Stimulated activated CD4-positive, alpha-beta T cell treated with anti-CD3 and anti-CD28 coated beads, TNF-alpha, amount 100 ng/mL, for 48 hours (primary cell): Measurements from ENCODE around the gene PBX3.

Source experiments
- DNase-seq, 3 donors: peaks; one replicate each; pipeline ENCODE4 v3.0.0-alpha.2; 2020; ENCODE audit warnings: low read depth in 3 of 3

Gene PBX3

DNA sequence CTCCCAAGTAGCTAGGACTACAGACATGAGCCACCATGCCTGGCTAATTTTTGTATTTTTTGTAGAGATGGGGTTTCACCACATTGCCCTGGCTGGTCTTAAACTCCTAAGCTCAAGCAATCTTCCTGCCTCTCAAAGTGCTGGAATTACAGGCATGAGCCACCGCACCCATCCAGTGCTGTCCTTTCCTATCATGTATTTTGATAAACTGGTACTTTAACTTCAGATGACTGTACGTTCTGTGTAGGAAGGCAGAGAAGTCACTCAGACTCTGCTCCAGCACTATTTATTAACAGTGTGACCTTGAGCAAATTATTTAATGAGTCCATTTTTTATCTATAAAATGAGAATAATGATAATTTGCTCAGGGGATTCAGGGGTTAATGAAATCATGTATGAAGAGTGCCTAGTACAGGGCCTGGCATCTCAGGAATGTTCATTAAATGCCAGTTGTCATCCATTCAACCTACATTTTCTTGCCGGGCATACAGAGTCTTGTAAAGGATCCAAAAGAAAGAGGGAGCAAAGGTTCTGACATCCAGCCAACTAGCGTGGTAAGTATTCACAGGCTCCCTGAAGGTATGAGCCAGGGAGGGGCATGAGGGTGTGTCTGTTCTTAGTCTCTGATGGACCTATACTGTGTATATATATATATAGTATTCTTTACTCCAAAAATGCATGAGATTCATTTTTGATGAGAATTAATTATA, 201.9 kb downstream of the PBX3 start:
- no peak for DNase-seq

DNA sequence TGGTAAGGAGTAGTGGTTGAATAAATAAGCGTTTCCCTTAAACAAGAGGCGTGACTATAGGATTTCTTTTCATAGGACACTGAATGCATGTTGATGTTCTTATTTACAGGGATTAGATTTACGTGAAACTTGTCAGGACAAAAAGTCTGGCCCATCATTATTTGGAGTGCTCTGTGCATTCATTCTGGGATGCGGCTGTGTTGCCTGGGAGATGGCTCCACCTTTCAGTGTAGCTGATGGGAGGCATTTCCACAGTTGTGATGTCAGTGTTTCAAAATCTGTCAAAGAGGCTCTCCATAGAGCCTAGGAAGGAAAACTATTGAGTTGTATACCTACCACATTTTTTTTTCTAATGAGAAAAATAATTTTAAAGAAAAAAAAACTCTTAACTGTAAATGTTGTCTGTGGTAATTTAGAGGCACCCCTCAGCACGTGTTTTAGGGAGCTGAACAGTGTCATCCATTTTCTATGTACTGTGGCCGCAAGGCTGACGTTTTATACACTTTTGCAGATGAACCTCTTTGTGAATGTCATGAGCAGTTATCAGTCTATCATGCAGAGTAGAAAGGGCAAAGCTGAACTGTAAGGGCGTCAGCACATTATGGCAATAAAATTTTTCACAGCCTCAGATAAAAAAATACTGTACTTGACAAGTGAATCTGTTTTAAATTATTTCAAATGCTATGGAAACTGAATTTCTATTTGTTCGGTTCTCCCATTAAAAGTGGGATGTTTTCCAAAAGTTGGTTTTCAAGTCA, 202.7 kb downstream of the PBX3 start:
- no peak for DNase-seq

GRCh38 chr9:125950880-125951471, 203.8 kb downstream of the PBX3 start:
- DNase-seq: no peak

- no peak for DNase-seq
Measured at GRCh38 chr9:125953314-125954019, 206.3 kb downstream of the PBX3 start.

DNA sequence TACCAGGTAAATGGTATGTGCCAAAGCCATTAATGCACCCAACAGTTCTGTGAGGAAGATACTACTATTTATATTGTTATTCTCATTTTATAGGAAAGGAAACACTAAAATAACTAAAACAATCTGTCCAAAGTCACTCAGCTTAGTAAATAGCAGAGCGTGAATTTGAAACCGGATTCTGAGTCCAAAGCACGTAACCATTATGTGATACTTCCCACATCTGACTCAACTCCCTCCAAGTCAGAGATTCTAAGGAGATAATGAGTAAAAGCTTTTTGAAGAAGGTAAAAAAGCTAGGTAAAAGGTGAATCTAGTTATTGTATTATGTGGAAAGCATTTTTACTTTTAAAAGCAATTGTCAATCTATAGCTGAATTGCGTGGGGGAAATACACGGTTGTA, 208.9 kb downstream of the PBX3 start:
- no peak for DNase-seq

DNA sequence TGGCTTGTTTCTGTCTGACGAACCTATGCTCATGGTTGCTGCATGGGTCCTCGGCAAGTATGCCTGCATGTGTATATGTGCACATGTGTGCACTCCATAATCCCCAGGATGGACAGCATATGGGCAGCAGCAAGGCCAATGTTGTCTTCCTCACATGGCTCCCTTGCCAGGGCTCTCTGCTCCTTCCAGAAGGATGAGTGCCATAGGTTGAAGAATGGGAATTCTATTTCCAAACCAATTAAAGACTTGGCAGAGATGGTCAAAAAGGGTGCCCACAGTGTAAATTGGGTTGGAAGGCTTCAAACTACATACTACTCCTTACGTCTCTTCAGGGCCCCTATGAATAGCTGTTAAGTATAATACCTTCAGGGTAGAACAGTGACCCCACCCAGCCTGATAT, 212.1 kb downstream of the PBX3 start:
- no peak for DNase-seq

DNA sequence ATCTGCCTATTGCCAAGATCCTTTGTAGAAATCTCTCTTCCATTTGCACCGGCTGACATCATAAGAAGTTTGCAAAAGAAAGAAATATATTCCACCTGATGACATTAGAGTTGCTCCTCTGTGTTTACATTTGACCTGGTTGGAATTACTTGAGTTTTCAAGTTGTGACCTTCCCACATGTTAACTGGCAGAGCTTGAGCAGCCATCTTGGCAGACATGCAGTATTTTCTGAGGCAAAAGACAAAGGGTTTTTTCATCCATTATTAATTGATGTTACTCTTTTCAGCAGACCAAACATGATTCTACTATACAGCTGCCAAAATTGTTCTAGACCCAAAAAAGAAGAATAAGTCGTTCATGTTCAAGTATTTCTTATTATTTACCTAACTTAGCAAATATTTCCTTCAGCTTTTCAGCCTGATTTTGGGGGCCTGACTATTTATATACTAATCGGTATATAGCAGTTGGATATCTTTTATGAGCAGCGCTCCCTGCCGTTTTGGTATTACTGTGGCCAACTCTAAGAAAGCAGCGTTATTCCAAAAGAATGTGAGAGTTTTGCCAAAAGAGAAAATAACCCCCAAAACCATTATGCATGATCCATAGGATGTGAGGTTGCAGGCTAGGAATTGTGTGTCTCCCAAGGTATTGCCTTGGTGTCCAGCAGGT, 212.9 kb downstream of the PBX3 start:
- no peak for DNase-seq

DNA sequence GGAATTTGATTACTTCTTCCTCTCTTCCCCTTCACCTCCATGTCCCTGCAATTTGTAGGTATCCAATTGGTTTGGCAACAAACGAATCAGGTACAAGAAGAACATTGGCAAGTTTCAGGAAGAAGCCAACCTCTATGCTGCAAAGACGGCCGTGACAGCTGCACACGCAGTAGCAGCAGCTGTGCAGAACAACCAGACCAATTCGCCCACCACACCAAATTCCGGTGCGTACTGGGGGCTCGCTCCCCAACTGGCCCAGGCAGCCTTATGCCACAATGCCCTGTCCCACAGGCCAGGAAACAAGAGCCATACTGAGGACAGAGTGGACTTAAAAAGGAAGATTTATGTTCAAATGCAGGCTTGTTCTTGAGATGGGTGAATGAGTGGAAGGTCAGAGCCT, 213.5 kb downstream of the PBX3 start:
- no peak for DNase-seq

- DNase-seq: no peak
Measured at GRCh38 chr9:125961072-125961471, 213.9 kb downstream of the PBX3 start.

- DNase-seq: no peak
Measured at GRCh38 chr9:125963932-125964331, 216.8 kb downstream of the PBX3 start.

- DNase-seq: no peak
Measured at GRCh38 chr9:125964702-125965225, 217.6 kb downstream of the PBX3 start.

DNA sequence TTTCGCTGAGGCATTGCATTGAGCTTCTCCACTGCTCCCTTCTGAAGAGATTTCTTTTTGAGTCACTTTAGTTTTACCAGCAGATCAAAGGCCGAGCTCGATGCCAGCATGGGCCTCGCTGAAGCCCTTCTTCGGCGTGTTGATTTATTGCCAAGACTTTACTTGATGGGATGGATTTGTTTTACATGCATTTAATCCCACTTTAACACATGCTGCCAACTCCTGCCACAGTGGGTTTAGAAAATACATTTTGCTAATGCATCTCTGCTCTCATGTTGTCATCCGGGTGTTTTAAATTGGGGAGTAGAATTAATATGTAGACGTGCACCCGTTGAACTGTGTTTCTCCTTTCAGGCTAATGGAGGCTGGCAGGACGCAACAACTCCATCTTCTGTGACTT, 218.3 kb downstream of the PBX3 start:
- no peak for DNase-seq

DNA sequence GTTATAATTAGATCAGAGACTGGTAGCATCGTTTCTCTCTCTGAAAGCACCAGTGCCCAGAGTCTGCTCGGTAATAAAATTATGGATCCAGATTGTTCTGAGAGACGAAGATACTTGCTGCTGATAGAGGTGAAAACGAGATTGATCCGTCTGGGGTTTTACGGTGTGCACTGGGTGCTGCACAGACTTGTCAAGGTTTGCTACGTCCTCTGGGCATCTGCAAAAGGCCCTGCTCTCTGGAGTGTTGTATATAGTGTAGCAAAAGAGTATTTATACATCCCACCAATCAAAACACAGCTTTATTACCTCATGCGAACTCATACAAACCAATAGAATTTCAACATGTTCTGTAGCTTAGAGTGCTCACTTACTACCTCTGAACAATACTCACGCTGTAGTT, 219.3 kb downstream of the PBX3 start:
- no peak for DNase-seq

DNA sequence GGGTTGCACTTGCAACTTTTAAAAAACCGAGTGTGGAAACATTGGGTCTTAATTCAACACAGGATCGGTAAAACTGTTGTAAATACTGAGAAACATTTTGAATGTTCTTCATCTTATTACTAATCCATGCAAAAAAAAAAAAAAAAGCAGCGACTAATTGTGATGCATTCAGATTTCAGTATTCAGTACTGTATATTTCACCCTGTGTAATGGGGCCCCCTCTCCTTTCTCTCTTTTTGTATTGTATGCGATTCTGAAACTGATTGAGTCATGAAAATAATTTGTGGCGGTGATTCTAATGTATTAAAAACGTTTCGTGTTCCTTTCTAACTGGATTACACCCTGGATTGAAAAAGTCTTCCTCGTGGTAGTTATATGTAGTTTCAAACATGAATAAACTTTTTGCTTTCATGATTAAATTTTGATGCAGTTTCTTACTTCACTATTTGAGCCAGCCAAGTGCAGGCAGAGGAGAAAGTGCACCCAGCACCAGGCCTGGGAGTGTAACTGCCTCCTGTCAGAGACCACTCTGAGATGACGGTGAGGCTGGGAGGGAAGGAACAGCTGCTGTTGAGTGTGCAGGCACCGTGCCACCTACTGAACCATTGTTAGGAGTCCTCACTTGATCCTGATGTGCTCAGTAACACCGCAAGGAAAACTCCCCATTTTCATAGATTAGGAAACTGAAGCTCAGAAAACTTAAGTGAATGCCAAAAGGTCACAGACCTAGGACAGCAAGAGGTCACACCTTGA, 220.0 kb downstream of the PBX3 start:
- no peak for DNase-seq

DNA sequence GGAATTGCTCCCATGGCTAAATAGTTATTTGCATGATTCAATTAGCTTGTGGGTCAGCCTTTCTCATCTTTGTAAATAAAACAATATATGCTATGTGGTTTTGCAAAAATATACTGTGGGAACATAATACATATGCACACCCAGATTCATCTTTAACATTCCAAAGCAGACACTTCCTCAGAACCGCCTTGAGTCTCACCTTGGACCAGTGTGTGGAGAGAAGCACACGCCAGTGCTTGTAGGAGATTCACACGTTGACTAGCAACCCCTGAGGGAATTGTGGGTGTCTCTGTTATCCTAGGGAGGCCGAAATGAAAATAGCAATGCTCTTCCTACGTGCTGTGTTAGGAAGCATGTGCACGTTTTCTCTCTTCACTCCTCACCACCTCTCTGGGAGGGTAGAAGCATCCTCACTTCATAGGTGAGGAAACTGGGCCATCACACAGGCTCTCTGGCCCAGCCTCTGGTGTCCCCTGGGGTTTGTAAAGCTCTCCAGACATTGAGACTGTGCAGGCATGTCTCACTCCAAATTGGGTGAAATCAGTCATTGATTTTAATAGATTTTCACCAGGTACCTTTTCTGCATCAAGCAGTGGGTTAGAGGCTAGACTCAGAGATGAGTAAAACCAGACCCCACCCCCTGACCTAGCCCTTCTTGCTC, 221.7 kb downstream of the PBX3 start:
- no peak for DNase-seq

- no peak for DNase-seq
Measured at GRCh38 chr9:125969462-125969861, 222.3 kb downstream of the PBX3 start.

DNA sequence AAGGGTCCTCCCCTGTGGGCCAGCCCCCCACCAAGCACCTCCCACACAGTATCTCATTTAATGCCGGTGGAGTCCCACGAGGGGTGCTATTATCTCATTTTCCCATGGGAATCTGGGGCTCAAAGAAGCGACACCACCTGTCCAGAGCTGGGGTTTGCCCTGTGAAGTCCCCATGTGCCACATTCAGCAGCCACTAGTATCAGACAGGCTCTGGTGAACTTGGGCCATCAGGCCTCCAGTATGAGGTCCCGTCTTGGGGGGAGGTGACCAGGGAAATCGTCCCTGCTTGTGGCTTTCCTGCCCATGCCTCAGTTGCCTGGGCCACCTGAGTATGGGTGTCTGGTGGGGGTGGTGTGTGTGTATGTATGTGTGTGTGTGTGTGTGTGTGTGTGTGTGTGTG, 222.7 kb downstream of the PBX3 start:
- DNase-seq: no peak

- no peak for DNase-seq
Measured at GRCh38 chr9:125970340-125970739, 223.2 kb downstream of the PBX3 start.

DNA sequence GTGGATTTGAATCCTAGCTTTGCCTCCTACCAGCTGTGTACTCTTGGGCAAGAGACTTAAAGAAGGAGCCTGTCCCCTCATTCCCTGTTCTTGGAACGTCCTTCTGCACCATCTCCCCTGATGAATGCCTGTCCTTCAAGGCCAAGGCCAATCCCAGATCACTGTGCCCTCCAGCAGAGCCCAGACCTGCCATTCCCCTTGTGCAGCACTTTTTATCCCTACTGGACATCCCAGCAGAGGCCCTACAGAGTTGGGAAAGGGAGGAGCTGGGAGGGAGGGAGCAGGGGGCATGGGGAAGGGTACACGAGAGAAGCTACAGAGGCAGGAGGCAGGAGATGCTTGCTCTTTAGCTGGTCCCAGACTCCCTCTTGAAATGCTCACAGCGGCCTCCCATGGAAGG, 223.9 kb downstream of the PBX3 start:
- DNase-seq: no peak

DNA sequence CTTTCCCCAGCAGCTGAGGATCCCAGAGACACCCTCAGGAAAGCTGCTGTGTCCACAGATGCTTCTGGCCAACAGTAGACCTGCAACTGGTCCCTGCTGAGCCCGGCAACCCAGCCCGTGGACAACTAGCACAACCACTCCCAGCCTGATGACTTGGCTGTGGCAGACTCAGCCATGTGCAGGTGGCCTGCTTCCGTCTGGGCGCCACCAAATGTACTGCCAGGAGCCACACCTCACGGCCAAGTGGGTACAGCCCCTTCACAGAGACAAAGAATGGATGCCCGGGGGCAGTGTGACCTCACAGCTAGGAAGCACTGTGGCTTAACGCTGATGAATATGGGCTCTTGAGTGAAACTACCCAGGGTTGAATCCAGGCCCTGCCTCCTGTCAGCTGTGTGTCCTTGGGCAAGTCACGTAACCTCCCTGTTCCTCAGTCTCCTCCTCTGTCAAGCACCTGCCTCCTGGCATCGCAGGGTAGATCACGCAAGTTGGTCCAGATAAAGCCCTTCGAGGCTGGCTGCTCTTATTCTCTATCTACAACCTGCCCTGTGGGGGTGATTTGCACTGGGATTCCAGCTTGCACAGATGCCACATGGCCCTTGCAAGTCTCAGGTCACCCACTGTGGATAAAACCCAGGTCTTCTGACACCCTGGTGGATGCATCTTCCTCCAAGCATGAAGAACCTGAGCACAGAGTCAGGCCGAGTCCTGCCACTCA, 225.0 kb downstream of the PBX3 start:
- DNase-seq: no peak
